Mesothelial cell of epicardium (in vitro differentiated cells): ENCODE measurements around the gene GPC6. TPM values are rescaled to one million over a fixed set of nuclear protein-coding genes. Genes with fewer than 3 reads are reported as not detected.

Source experiments
- DNase-seq, 2 experiments: peaks; one replicate each; pipeline ENCODE4 v3.0.0; 2021; ENCODE audit warnings: low spot score in 2 of 2; ENCODE audit not compliant: unreplicated experiment in 2 of 2
- H3K27ac Mint-ChIP-seq: 2 replicates; pipeline ENCODE4 v1.8.0; 2021; ENCODE audit warnings: mixed read lengths
- H3K27me3 Mint-ChIP-seq: 2 replicates; pipeline ENCODE4 v1.8.0; 2021; ENCODE audit warnings: low read depth, mixed read lengths
- H3K36me3 Mint-ChIP-seq: 2 replicates; pipeline ENCODE4 v1.8.0; 2021; ENCODE audit warnings: mixed read lengths
- H3K4me1 Mint-ChIP-seq: 2 replicates; pipeline ENCODE4 v1.8.0; 2021; ENCODE audit warnings: mixed read lengths
- H3K4me3 Mint-ChIP-seq: 2 replicates; pipeline ENCODE4 v1.8.0; 2021; ENCODE audit warnings: mild to moderate bottlenecking, moderate library complexity, mixed read lengths
- H3K9me3 Mint-ChIP-seq: 2 replicates; pipeline ENCODE4 v1.8.0; 2021; ENCODE audit warnings: mixed read lengths
- total RNA-seq: library from RNA; stranded (reverse); gene quantifications from 3 replicates; pipeline ENCODE4 v1.2.1, GENCODE V29; 2021
- TF ChIP-seq, protein P1 (sequence below): fragments of 200-600 bp; sonication (generic); IDR thresholded peaks from one replicate; pipeline ENCODE4 v1.5.0; 2021; ENCODE audit warnings: antibody characterized with exemption; ENCODE audit not compliant: unreplicated experiment

Gene GPC6
- total RNA-seq, 1 donor from 2014 or later, result 112 TPM

DNA sequence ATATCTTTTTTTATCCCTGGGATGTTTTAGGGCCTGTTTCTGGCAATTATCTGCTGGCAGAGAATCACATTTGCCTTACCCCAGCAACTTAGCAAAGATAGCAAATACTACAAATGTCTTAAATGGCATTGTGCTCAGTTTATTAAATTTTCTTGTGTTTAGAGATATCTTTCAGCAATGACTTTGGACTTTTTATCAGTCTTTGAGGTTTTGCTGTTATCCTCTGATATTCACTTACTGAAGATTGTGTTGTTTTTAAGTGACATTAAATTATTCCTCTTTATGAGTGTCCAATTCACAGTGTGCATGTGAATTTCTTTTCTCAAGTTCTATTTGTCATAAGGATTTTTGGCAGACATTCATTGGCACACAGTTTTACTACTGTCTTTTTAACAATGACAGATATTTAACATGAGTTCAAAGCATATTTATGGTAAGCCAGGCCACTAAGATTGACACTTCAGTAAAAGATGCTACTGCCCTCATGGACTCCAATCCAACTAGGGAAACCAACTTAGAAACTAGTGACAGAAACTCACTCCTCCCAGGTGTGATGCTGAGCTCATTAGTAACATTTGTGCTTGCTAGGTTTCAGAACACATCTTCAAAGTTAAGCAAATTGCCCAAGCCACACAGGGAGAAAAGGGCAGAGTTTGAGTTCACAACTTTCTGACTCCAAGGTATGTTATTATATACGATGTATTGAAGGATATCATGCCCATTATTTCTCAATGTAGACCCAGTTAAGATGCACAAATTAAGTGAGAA is 481.9 kb downstream of the GPC6 start:
- TF ChIP-seq, protein P1, sequence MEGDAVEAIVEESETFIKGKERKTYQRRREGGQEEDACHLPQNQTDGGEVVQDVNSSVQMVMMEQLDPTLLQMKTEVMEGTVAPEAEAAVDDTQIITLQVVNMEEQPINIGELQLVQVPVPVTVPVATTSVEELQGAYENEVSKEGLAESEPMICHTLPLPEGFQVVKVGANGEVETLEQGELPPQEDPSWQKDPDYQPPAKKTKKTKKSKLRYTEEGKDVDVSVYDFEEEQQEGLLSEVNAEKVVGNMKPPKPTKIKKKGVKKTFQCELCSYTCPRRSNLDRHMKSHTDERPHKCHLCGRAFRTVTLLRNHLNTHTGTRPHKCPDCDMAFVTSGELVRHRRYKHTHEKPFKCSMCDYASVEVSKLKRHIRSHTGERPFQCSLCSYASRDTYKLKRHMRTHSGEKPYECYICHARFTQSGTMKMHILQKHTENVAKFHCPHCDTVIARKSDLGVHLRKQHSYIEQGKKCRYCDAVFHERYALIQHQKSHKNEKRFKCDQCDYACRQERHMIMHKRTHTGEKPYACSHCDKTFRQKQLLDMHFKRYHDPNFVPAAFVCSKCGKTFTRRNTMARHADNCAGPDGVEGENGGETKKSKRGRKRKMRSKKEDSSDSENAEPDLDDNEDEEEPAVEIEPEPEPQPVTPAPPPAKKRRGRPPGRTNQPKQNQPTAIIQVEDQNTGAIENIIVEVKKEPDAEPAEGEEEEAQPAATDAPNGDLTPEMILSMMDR, result no peak
- no peak overlapping the region for H3K27ac Mint-ChIP-seq
- peaks cover 14% of the 10 kb centered on the region for H3K9me3 Mint-ChIP-seq
- H3K36me3 Mint-ChIP-seq, result peaks cover 20% of the 10 kb centered on the region
- H3K4me3 Mint-ChIP-seq, result no peak overlapping the region
- H3K4me1 Mint-ChIP-seq, result peaks cover 14% of the 10 kb centered on the region
- no peak for DNase-seq
- H3K27me3 Mint-ChIP-seq, result no peaks in the 10 kb centered on the region

DNA sequence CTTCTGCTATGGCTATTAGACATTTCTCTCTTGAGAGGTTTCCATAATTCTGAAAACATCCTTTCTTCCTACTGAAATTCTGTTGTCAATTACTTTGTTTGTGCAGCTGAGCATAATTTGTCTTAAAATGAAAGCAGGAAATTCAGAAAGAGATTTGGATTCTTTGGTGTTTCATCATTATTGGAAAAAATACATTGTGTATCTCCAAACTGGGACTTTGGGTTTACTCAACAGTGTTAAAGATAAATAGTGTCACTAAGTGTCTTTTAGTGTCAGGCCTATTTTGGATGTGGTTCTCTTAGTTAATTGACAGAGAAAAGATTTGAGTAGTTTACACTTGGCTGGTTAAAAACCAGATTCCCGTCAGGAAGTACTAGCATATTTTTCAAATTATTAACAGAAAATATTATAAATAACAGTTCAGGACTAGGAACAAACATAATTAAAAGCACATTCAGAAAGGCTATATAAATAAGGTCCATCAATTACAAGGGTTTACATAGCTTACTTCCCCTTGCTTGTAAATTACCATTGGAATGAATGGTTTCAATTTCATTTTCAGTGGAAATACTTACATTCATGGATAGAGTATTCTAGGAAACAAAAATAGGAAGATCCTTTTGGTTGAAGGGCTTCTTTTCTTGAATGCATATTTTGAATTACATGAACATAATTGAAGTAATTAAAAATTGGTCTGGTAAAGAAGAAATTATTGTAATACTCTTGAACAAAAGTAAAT is 483.1 kb downstream of the GPC6 start:
- H3K36me3 Mint-ChIP-seq, result peaks cover 32% of the 10 kb centered on the region
- H3K4me3 Mint-ChIP-seq, result no peak overlapping the region
- peaks cover 25% of the 10 kb centered on the region for H3K9me3 Mint-ChIP-seq
- no peak overlapping the region for H3K27ac Mint-ChIP-seq
- peaks cover 14% of the 10 kb centered on the region for H3K4me1 Mint-ChIP-seq
- TF ChIP-seq, protein P1, result no peak
- H3K27me3 Mint-ChIP-seq, result no peaks in the 10 kb centered on the region
- no peak for DNase-seq

- TF ChIP-seq, protein P1, result no peak
- peaks cover 55% of the 10 kb centered on the region for H3K36me3 Mint-ChIP-seq
- H3K9me3 Mint-ChIP-seq, result peaks cover 47% of the 10 kb centered on the region
- no peak for DNase-seq
- H3K4me1 Mint-ChIP-seq, result peaks cover 4% of the 10 kb centered on the region
- no peaks in the 10 kb centered on the region for H3K27me3 Mint-ChIP-seq
- H3K4me3 Mint-ChIP-seq, result no peak overlapping the region
- H3K27ac Mint-ChIP-seq, result no peak overlapping the region
These were observed 487.6 kb downstream of the GPC6 start for GRCh38 chr13:93714171-93714570.

DNA sequence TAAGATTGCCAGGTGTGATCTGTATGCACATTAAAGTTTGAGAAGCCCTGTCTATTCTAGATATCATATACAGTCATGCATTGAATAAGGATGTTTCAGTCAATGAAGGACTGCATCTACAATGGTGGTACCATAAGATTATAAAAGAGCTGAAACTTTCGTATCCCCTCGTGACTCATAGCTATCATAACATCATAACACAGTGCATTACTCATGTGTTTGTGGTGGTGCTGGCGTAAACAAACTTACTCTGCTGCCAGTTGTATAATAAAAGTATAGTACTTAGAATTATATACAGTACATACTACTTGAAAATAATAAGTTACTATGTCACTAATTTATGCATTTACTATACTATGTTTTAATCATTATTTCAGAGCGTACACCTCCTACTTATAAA is 489.3 kb downstream of the GPC6 start:
- H3K9me3 Mint-ChIP-seq, result peaks cover 61% of the 10 kb centered on the region
- peaks cover 71% of the 10 kb centered on the region for H3K36me3 Mint-ChIP-seq
- DNase-seq, result no peak
- H3K27ac Mint-ChIP-seq, result no peak overlapping the region
- H3K4me1 Mint-ChIP-seq, result no peaks in the 10 kb centered on the region
- no peaks in the 10 kb centered on the region for H3K27me3 Mint-ChIP-seq
- H3K4me3 Mint-ChIP-seq, result no peak overlapping the region
- TF ChIP-seq, protein P1, result no peak

DNA sequence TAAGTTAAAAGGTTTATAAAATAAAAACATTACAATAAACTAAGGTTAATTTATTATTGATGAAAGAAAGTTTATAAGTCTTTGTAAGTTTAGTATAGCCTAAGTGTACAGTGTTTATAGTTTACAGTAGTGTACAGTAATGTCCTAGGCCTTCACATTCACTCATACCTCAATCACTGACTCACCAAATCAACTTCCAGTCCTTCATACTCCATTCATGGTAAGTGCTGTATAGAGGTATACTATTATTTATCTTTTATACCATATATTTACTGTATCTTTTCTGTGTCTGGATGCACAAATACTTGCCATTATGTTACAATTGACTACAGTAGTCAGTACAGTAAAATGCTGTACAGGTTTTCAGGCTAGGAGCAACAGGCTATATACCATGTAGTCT is 490.0 kb downstream of the GPC6 start:
- H3K4me1 Mint-ChIP-seq, result no peaks in the 10 kb centered on the region
- TF ChIP-seq, protein P1, result no peak
- no peak for DNase-seq
- no peak overlapping the region for H3K27ac Mint-ChIP-seq
- peaks cover 67% of the 10 kb centered on the region for H3K36me3 Mint-ChIP-seq
- H3K27me3 Mint-ChIP-seq, result no peaks in the 10 kb centered on the region
- H3K9me3 Mint-ChIP-seq, result peaks cover 58% of the 10 kb centered on the region
- no peak overlapping the region for H3K4me3 Mint-ChIP-seq
